Type B pancreatic cell (in vitro differentiated cells): ENCODE measurements around the gene PRKAR1A. TPM values are rescaled to one million over a fixed set of nuclear protein-coding genes. Genes with fewer than 3 reads are reported as not detected.

Experiments used
- DNase-seq: peaks from one replicate; pipeline ENCODE4 v3.0.0; 2021; ENCODE audit warnings: mixed read lengths; ENCODE audit not compliant: unreplicated experiment; ENCODE audit errors: extremely low spot score
- H3K27ac Mint-ChIP-seq: 2 replicates; pipeline ENCODE4 v1.8.0; 2021; ENCODE audit warnings: mild to moderate bottlenecking, mixed read lengths
- H3K27me3 Mint-ChIP-seq: 2 replicates; pipeline ENCODE4 v1.8.0; 2021; ENCODE audit warnings: mixed read lengths
- H3K36me3 Mint-ChIP-seq: 2 replicates; pipeline ENCODE4 v1.8.0; 2021; ENCODE audit warnings: mixed read lengths
- H3K4me1 Mint-ChIP-seq: one replicate; pipeline ENCODE4 v1.8.0; 2021; ENCODE audit warnings: mixed read lengths; ENCODE audit not compliant: unreplicated experiment
- H3K4me3 Mint-ChIP-seq: 2 replicates; pipeline ENCODE4 v1.8.0; 2021; ENCODE audit warnings: mild to moderate bottlenecking, mixed read lengths
- H3K9me3 Mint-ChIP-seq: 2 replicates; pipeline ENCODE4 v1.8.0; 2021; ENCODE audit warnings: mixed read lengths
- CTCF ChIP-seq: fragments of 200-600 bp; sonication (generic); conservative IDR thresholded peaks from 2 replicates; pipeline ENCODE4 v1.5.0; 2021; ENCODE audit warnings: antibody characterized with exemption, mild to moderate bottlenecking
- total RNA-seq: library from RNA; stranded (reverse); gene quantifications from 2 replicates; pipeline ENCODE4 v1.2.1, GENCODE V29; 2021; ENCODE audit warnings: low replicate concordance

The PRKAR1A gene
- total RNA-seq, 1 donor from 2014 or later, result 263 TPM

DNA sequence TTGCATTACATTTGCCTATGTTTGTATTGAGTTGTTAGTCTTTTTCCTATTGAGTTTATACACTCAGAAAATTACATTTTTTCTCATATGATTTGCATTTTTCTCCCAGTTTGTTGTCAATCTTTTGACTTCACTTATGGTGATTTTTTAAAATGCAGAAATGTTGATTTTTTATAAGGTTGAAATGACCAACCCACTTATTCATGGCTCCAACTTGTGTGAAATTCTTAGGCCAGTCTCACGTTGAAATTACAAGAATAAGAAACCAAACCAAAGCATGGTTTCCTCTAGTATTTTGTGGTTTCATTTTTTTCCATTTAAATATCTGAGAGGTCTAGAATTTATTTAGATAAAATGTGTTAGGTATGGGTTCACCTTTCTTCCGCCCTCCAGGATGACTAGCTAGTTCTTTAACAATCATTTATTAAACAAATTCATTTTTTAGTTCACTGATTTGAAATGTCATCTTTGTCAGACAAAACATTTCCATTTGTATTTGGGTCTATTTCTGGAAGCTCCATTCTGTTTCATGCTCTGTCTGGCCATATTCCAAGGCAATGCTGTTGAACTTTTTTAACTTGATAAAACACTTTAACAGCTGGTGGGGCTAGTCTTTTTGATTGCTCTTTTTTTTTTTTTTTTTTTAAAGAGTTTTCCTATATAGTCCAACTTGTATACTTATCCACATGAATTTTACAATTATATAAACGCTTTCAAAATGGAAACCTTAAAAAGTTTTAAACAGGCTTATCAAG lies 48.9 kb downstream of the PRKAR1A start:
- no peaks in the 10 kb centered on the region for H3K9me3 Mint-ChIP-seq
- TF ChIP-seq CTCF, result no peak
- no peak overlapping the region for H3K4me3 Mint-ChIP-seq
- DNase-seq, result no peak
- no peaks in the 10 kb centered on the region for H3K36me3 Mint-ChIP-seq
- no peaks in the 10 kb centered on the region for H3K27me3 Mint-ChIP-seq
- H3K27ac Mint-ChIP-seq, result no peak overlapping the region
- H3K4me1 Mint-ChIP-seq, result no peaks in the 10 kb centered on the region

DNA sequence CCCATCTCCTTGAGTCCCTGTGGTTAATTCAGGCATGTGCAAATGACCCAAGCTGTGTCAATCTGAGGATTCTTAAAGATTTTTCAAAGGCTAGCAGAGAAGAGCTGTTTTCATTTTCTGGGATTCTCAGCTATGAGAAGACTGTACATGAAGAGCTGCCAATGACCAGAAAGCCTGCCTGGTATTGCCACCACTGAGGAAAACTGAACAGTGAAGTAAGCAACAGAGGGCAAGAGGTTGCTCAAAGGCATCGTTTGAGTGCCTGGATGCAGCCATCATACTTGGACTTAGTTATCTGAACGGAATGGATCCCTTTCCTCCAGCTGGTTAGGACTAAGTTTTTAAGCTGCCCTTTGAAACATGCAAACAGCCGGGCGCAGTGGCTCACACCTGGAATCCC lies 50.5 kb downstream of the PRKAR1A start:
- Mint-ChIP-seq H3K36me3 (no peaks in the 10 kb centered on the region), H3K9me3 (peaks cover 2% of the 10 kb centered on the region), H3K27me3 (no peaks in the 10 kb centered on the region), H3K27ac (no peak overlapping the region), H3K4me1 (no peaks in the 10 kb centered on the region), H3K4me3 (no peak overlapping the region)
- no peak for TF ChIP-seq CTCF
- no peak for DNase-seq

GRCh38 chr17:68564415-68565111 lies 52.3 kb downstream of the PRKAR1A start:
- no peak for TF ChIP-seq CTCF
- H3K4me3 Mint-ChIP-seq, result no peak overlapping the region
- no peaks in the 10 kb centered on the region for H3K36me3 Mint-ChIP-seq
- no peak for DNase-seq
- no peaks in the 10 kb centered on the region for H3K4me1 Mint-ChIP-seq
- H3K27me3 Mint-ChIP-seq, result no peaks in the 10 kb centered on the region
- H3K27ac Mint-ChIP-seq, result no peak overlapping the region
- H3K9me3 Mint-ChIP-seq, result peaks cover 4% of the 10 kb centered on the region

- Mint-ChIP-seq H3K9me3 (peaks cover 4% of the 10 kb centered on the region), H3K4me3 (no peak overlapping the region), H3K4me1 (no peaks in the 10 kb centered on the region), H3K27ac (no peak overlapping the region), H3K36me3 (no peaks in the 10 kb centered on the region), H3K27me3 (no peaks in the 10 kb centered on the region)
- no peak for TF ChIP-seq CTCF
- no peak for DNase-seq
Observed at GRCh38 chr17:68565661-68566441, 53.6 kb downstream of the PRKAR1A start.

DNA sequence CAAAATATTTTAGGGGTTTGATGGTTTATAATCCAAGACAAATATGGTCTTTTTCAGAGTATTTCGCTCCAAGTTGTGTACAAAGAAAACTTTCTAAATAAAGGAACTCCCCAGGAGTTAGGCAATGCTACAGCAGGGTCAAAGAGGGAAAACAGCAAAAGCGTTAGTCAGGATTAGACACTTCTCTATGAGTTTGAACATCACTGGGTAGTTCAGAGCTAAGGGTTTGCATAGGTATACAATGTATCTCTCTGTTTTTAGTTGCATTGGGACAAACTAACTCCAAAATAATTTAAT lies 54.2 kb downstream of the PRKAR1A start:
- no peaks in the 10 kb centered on the region for H3K4me1 Mint-ChIP-seq
- no peaks in the 10 kb centered on the region for H3K27me3 Mint-ChIP-seq
- H3K4me3 Mint-ChIP-seq, result no peak overlapping the region
- no peaks in the 10 kb centered on the region for H3K36me3 Mint-ChIP-seq
- H3K27ac Mint-ChIP-seq, result no peak overlapping the region
- no peak for TF ChIP-seq CTCF
- no peak for DNase-seq
- peaks cover 4% of the 10 kb centered on the region for H3K9me3 Mint-ChIP-seq
